Stimulated activated CD4-positive, alpha-beta T cell treated with anti-CD3 and anti-CD28 coated beads, Interleukin-4, amount 100 ng/mL, for 48 hours (primary cell): ENCODE measurements around the gene PRKAR1B.

Experiments used
- DNase-seq, 2 donors: peaks; one replicate each; pipeline ENCODE4 v3.0.0-alpha.2; 2020; ENCODE audit warnings: low read depth in 2 of 2

PRKAR1B gene

GRCh38 chr7:739983-740942 is 13.2 kb upstream of the PRKAR1B start:
- DNase-seq = no peak

GRCh38 chr7:739455-739982 is 12.4 kb upstream of the PRKAR1B start:
- DNase-seq = no peak

- no peak for DNase-seq
Observed at GRCh38 chr7:738723-739454, 11.8 kb upstream of the PRKAR1B start.

GRCh38 chr7:738241-738640 is 11.2 kb upstream of the PRKAR1B start:
- DNase-seq = no peak

GRCh38 chr7:734808-735207 is 7.7 kb upstream of the PRKAR1B start:
- DNase-seq = no peak

- DNase-seq = no peak
Observed at GRCh38 chr7:734214-734613, 7.1 kb upstream of the PRKAR1B start.

DNA sequence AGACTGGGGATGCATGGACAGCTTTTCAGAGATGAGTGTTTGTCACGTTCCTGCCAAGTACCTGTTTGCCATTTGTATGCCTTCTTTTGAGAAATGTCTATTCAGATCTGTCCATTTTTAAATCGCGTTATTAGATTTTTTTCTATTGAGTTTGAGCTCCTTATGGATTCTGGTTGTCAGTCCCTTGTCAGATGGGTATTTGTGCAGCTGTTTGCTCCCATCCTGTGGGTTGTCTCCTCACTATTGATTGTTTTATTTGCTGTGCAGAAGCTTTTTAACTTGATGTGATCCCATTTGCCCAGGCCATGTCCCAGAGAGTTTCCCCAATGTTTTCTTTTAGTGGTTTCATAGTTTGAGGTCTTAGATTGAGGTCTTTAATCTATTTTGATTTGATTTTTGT is 5.5 kb upstream of the PRKAR1B start:
- no peak for DNase-seq

- no peak for DNase-seq
Observed at GRCh38 chr7:732094-732541, 5.0 kb upstream of the PRKAR1B start.

GRCh38 chr7:731440-732085 is 4.5 kb upstream of the PRKAR1B start:
- no peak for DNase-seq

- no peak for DNase-seq
Observed at GRCh38 chr7:730501-731439, 3.7 kb upstream of the PRKAR1B start.

DNA sequence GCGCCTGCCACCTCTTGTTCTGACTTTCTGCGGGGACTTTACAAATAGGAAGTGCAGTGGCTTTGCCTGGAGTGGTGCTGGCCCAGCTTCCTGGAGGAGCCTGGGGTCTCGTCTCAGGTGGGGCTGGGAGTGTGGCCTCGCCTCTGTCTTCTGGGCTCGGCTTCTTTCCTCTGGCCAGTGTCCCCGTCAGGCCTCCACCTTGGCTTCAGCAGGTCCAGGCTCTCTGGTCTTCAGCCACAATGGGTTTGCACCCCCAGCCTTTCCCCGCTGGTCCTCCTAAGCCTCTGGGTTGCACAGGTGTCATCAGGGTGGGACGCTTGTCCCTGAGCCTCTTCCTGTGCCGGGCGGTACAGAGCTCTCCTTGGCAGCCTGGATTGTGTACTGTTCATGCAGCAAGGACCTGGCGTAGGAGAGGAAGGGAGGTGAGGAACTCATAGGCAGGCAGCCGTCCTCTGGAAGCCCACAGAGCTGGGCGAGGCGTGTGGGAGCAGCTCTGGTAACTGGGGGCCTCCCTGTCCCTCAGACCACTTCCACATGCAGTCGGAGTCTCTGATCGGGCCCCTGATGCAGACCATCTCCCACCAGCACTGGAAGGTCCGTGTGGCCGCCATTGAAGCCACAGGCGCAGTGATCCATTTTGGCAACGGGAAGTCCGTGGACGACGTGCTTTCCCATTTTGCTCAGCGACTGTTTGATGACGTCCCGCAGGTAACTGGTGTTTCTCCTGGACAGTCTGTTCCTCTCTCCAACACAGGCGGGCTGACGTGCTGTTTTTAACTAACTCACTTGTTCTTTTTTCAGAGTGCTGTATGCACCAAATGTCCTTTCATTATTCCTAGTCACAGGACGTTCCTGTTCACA is 2.3 kb upstream of the PRKAR1B start:
- no peak for DNase-seq

- no peak for DNase-seq
Observed at GRCh38 chr7:728602-729001, 1.5 kb upstream of the PRKAR1B start.

- DNase-seq = no peak
Observed at GRCh38 chr7:727806-728460, 852 bp upstream of the PRKAR1B start.

- no peak for DNase-seq
Observed at GRCh38 chr7:726854-727103, 302 bp downstream of the PRKAR1B start.

- DNase-seq = peak; percentile 79 to 87
Observed at GRCh38 chr7:726084-726853, 812 bp downstream of the PRKAR1B start, which contains the start of gene DNAAF5. DNAAF5 (plus strand) TSS chr7:726699; CDS start chr7:726721, 22 bp downstream.

GRCh38 chr7:725223-726005 is 1.7 kb downstream of the PRKAR1B start:
- no peak for DNase-seq

GRCh38 chr7:724298-724697 is 2.8 kb downstream of the PRKAR1B start:
- DNase-seq = no peak

GRCh38 chr7:723541-723940 is 3.5 kb downstream of the PRKAR1B start:
- no peak for DNase-seq
